ENCODE measurements around the gene HPX. TPM values are rescaled to one million over a fixed set of nuclear protein-coding genes. Genes with fewer than 3 reads are reported as not detected.

Gene HPX
- total RNA-seq, 4 donors from 2014 or later: 0.31 to 3.6 TPM; not detected in 2

DNA sequence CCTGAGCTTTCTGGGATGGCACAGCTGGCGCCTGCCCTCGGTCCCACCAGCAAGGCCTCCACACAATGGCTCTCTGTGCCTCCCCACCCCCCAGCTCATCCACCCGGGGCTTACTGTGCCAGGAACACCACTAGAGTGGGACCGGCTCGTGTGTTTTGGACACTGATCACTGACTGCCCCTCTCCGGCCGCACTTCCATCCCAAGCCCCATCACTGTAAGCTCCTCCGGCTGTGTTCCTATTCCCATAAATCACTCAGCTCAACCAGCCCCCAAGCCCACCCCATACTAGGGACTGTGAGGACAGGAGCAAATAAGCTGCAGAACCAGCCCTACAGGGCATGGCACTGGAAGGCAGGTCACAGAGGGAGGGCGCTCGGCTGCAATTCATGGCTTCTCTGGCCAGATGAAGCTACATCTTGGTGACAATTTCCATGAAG is 29.2 kb downstream of the HPX start:
- Histone ChIP-seq H3K9me3 (no peaks in the 10 kb centered on the region), H3K36me3 (peaks cover 0 to 45% of the 10 kb centered on the region in 2 donors), H3K4me1 (peaks cover 0 to 49% (median 5%) of the 10 kb centered on the region in 3 donors), H3K27me3 (no peaks in the 10 kb centered on the region), H3K4me3 (no peak overlapping the region), H3K27ac (no peak overlapping the region)
- no peak for ATAC-seq
- 81% methylated on average over 8 of the region's 10 CpGs; no CpG with 5 or more reads in 1 of the 2 donors for WGBS, 2 donors (ENCODE audit: low coverage in 1 of 2)
- TF ChIP-seq EP300 (IDR thresholded peaks at IDR 0.05) (no peak), POLR2AphosphoS5 (IDR thresholded peaks at IDR 0.05) (no peak), POLR2A (IDR thresholded peaks at IDR 0.05) (no peak)
- TF ChIP-seq, protein P1, sequence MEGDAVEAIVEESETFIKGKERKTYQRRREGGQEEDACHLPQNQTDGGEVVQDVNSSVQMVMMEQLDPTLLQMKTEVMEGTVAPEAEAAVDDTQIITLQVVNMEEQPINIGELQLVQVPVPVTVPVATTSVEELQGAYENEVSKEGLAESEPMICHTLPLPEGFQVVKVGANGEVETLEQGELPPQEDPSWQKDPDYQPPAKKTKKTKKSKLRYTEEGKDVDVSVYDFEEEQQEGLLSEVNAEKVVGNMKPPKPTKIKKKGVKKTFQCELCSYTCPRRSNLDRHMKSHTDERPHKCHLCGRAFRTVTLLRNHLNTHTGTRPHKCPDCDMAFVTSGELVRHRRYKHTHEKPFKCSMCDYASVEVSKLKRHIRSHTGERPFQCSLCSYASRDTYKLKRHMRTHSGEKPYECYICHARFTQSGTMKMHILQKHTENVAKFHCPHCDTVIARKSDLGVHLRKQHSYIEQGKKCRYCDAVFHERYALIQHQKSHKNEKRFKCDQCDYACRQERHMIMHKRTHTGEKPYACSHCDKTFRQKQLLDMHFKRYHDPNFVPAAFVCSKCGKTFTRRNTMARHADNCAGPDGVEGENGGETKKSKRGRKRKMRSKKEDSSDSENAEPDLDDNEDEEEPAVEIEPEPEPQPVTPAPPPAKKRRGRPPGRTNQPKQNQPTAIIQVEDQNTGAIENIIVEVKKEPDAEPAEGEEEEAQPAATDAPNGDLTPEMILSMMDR (IDR thresholded peaks at IDR 0.05): no peak

GRCh38 chr11:6410695-6411430 is 29.9 kb downstream of the HPX start:
- H3K36me3 ChIP-seq: peaks cover 0 to 46% of the 10 kb centered on the region in 2 donors
- no peaks in the 10 kb centered on the region for H3K9me3 ChIP-seq
- peaks cover 0 to 49% (median 5%) of the 10 kb centered on the region in 3 donors for H3K4me1 ChIP-seq
- H3K27ac ChIP-seq: no peak overlapping the region
- no peak for ATAC-seq
- H3K27me3 ChIP-seq: no peaks in the 10 kb centered on the region
- WGBS, 2 donors (ENCODE audit: low coverage in 1 of 2): 100% methylated on average over 2 to 7 of the region's 23 CpGs
- H3K4me3 ChIP-seq: no peak overlapping the region
- TF ChIP-seq EP300 (IDR thresholded peaks at IDR 0.05) (no peak), POLR2AphosphoS5 (IDR thresholded peaks at IDR 0.05) (no peak), POLR2A (IDR thresholded peaks at IDR 0.05) (no peak)
- TF ChIP-seq, protein P1 (IDR thresholded peaks at IDR 0.05): no peak

GRCh38 chr11:6406370-6406769 is 34.4 kb downstream of the HPX start:
- 27 to 36% methylated on average over 2 of the region's 2 CpGs for WGBS, 2 donors (ENCODE audit: low coverage in 1 of 2)
- TF ChIP-seq, protein P1 (IDR thresholded peaks at IDR 0.05): no peak
- TF ChIP-seq EP300 (IDR thresholded peaks at IDR 0.05): no peak
- no peak for TF ChIP-seq POLR2A (IDR thresholded peaks at IDR 0.05)
- no peak for TF ChIP-seq POLR2AphosphoS5 (IDR thresholded peaks at IDR 0.05)
- no peak for ATAC-seq
- Histone ChIP-seq H3K4me1 (peaks cover 0 to 31% (median 8%) of the 10 kb centered on the region in 3 donors), H3K27me3 (no peaks in the 10 kb centered on the region), H3K27ac (no peak overlapping the region), H3K36me3 (peaks cover 0 to 71% of the 10 kb centered on the region in 2 donors), H3K4me3 (no peak overlapping the region), H3K9me3 (no peaks in the 10 kb centered on the region)

GRCh38 chr11:6405846-6406245 is 34.9 kb downstream of the HPX start:
- Histone ChIP-seq H3K4me3 (no peak overlapping the region), H3K36me3 (peaks cover 0 to 71% of the 10 kb centered on the region in 2 donors), H3K9me3 (no peaks in the 10 kb centered on the region), H3K27ac (no peak overlapping the region), H3K4me1 (peaks cover 0 to 31% (median 8%) of the 10 kb centered on the region in 3 donors), H3K27me3 (no peaks in the 10 kb centered on the region)
- WGBS, 2 donors (ENCODE audit: low coverage in 1 of 2): 87 to 92% methylated on average over 6 of the region's 6 CpGs
- TF ChIP-seq, protein P1 (IDR thresholded peaks at IDR 0.05): no peak
- TF ChIP-seq EP300 (IDR thresholded peaks at IDR 0.05): no peak
- TF ChIP-seq POLR2A (IDR thresholded peaks at IDR 0.05): no peak
- no peak for TF ChIP-seq POLR2AphosphoS5 (IDR thresholded peaks at IDR 0.05)
- ATAC-seq: no peak

Measured in gastroesophageal sphincter (tissue), 4 donors.